SU-DHL-6 (cell line): ENCODE data around the gene SIX5.

Experiments used
- H2AFZ ChIP-seq: fragments of 200-600 bp; sonication (generic); 2 replicates; pipeline ENCODE4 v1.6.1; 2014; ENCODE audit warnings: low read depth, mild to moderate bottlenecking, moderate library complexity, mixed read lengths, antibody characterized with exemption, low read length; ENCODE audit not compliant: severe bottlenecking
- H3F3A ChIP-seq: fragments of 200-600 bp; shearing (Covaris generic); 2 replicates; pipeline ENCODE4 v1.6.0; 2016; ENCODE audit warnings: antibody characterized with exemption, mild to moderate bottlenecking; ENCODE audit not compliant: insufficient read depth
- H3K27ac ChIP-seq: fragments of 200-600 bp; sonication (generic); 2 replicates; pipeline ENCODE4 v1.5.1; 2016; ENCODE audit warnings: low read depth, mild to moderate bottlenecking, low read length, moderate library complexity, mixed read lengths
- H3K27me3 ChIP-seq: fragments of 200-600 bp; sonication (generic), shearing (Covaris generic); 2 replicates; pipeline ENCODE4 v1.6.0; 2014; ENCODE audit warnings: mild to moderate bottlenecking, low read length
- H3K36me3 ChIP-seq: fragments of 200-600 bp; sonication (generic); 2 replicates; pipeline ENCODE4 v1.6.1; 2014; ENCODE audit warnings: mild to moderate bottlenecking, low read length, mixed read lengths
- H3K4me2 ChIP-seq: fragments of 300-600, 200-600 bp; shearing (Covaris generic), sonication (generic); 2 replicates; pipeline ENCODE4 v1.6.0; 2014; ENCODE audit warnings: low read length, low read depth, mild to moderate bottlenecking; ENCODE audit not compliant: poor library complexity, severe bottlenecking
- H3K4me3 ChIP-seq: fragments of 200-600 bp; sonication (generic); 2 replicates; pipeline ENCODE4 v1.5.1; 2014; ENCODE audit warnings: antibody characterized with exemption, low read length, mild to moderate bottlenecking, mixed read lengths; ENCODE audit not compliant: insufficient read depth, poor library complexity, severe bottlenecking
- H3K79me2 ChIP-seq: fragments of 200-600 bp; sonication (generic); 2 replicates; pipeline ENCODE4 v1.6.1; 2014; ENCODE audit warnings: mild to moderate bottlenecking, low read length, moderate library complexity; ENCODE audit not compliant: insufficient read depth
- H3K9ac ChIP-seq: fragments of 200-600 bp; sonication (generic); 2 replicates; pipeline ENCODE4 v1.7.0; 2014; ENCODE audit warnings: mild to moderate bottlenecking, low read length
- H3K9me2 ChIP-seq: fragments of 200-600 bp; sonication (generic); replicated peaks from 2 replicates; pipeline ENCODE4 v1.6.1; 2014; ENCODE audit warnings: low read length; ENCODE audit not compliant: insufficient read depth
- H3K9me3 ChIP-seq: fragments of 200-600 bp; sonication (generic); 2 replicates; pipeline ENCODE4 v1.6.1; 2014; ENCODE audit warnings: low read length, mixed read lengths; ENCODE audit not compliant: insufficient read depth
- H4K20me1 ChIP-seq: fragments of 200-600 bp; sonication (generic); 2 replicates; pipeline ENCODE4 v1.6.1; 2014; ENCODE audit warnings: low read depth, mild to moderate bottlenecking, antibody characterized with exemption, low read length, moderate library complexity, mixed read lengths
- EZH2phosphoT487 ChIP-seq: fragments of 200-600 bp; sonication (generic), shearing (Covaris generic); conservative IDR thresholded peaks from 2 replicates; pipeline ENCODE4 v1.6.1; 2018; ENCODE audit warnings: mild to moderate bottlenecking, antibody characterized with exemption, low read length, moderate library complexity, mixed read lengths
- TF ChIP-seq, protein P1 (sequence below): fragments of 200-600 bp; sonication (generic); IDR thresholded peaks from one replicate; pipeline ENCODE4 v1.5.1; 2017; ENCODE audit warnings: antibody characterized with exemption, mild to moderate bottlenecking, low read length, moderate library complexity; ENCODE audit not compliant: insufficient read depth, poor library complexity, severe bottlenecking

SIX5 gene

DNA sequence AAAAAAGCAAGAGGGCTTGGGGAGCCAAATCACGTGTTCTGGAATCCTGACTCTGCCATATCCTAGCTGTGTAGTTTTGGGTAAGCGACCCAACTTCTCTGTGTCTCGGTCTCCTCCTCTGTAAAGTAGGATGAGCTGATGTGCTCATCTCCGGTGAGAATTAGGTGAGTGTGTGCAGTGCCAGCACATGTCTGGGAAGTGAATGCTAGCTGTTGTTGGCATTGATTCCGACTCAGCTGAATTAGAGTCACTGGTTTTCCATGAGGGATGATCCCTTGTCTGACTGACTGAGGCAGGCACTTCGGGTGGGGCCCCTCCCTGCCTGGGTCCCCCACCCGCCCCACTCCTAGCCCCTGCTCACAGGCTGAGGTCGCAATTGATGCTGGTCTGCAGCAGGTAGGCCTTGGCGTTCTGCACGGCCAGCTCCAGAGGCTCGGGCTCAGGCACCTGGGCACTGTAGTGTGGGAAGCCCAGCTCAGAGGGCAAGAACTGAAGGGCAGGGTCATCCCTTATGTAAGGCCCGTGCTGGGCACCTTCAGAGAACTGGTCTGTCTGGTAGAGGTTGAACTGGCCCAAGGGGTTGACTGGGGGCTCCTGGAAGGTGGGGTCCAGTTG is 45.2 kb upstream of the SIX5 start:
- H3K27ac ChIP-seq = no peak overlapping the region

DNA sequence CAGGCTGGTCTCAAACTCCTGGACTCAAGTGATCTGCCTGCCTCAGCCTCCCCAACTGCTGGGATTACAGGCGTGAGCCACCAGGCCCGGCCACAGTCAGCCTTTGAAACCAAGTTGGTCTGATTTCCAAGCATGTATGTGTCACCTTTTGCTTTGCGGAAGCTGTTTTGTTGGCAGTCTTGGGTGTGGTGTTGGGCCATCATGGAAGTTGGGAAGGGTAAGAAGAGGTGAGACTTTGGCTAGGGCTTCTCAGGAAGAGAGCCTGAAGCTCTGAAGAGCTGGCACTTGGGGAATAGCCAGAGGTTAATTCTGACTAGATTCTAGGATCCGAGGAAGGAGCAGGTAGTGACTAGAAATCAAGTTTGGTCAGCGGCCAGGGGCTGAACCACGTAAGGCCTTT is 43.2 kb upstream of the SIX5 start:
- no peak for TF ChIP-seq EZH2phosphoT487
- TF ChIP-seq, protein P1, sequence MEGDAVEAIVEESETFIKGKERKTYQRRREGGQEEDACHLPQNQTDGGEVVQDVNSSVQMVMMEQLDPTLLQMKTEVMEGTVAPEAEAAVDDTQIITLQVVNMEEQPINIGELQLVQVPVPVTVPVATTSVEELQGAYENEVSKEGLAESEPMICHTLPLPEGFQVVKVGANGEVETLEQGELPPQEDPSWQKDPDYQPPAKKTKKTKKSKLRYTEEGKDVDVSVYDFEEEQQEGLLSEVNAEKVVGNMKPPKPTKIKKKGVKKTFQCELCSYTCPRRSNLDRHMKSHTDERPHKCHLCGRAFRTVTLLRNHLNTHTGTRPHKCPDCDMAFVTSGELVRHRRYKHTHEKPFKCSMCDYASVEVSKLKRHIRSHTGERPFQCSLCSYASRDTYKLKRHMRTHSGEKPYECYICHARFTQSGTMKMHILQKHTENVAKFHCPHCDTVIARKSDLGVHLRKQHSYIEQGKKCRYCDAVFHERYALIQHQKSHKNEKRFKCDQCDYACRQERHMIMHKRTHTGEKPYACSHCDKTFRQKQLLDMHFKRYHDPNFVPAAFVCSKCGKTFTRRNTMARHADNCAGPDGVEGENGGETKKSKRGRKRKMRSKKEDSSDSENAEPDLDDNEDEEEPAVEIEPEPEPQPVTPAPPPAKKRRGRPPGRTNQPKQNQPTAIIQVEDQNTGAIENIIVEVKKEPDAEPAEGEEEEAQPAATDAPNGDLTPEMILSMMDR = no peak
- Histone ChIP-seq H4K20me1 (no peaks in the 10 kb centered on the region), H2AFZ (no peak overlapping the region), H3K9me2 (no peaks in the 10 kb centered on the region), H3K27me3 (no peaks in the 10 kb centered on the region), H3K9me3 (no peaks in the 10 kb centered on the region), H3K27ac (no peak overlapping the region), H3K4me2 (no peak overlapping the region), H3K9ac (no peak overlapping the region), H3K4me3 (no peak overlapping the region), H3K79me2 (no peaks in the 10 kb centered on the region), H3F3A (peaks cover under 1% of the 10 kb centered on the region; the same call in 1 of the 2 replicates), H3K36me3 (no peaks in the 10 kb centered on the region)

More for the DNA sequence above, 45.2 kb upstream of the SIX5 start:
- H3K36me3 ChIP-seq = no peaks in the 10 kb centered on the region
- no peak overlapping the region for H3K4me2 ChIP-seq
- H3K79me2 ChIP-seq = no peaks in the 10 kb centered on the region
- no peak overlapping the region for H2AFZ ChIP-seq
- no peak overlapping the region for H3K4me3 ChIP-seq
- no peaks in the 10 kb centered on the region for H3K9me2 ChIP-seq
- no peaks in the 10 kb centered on the region for H3K9me3 ChIP-seq
- no peaks in the 10 kb centered on the region for H3K27me3 ChIP-seq
- peaks cover 3% of the 10 kb centered on the region; the same call in 1 of the 2 replicates for H3F3A ChIP-seq
- no peak overlapping the region for H3K9ac ChIP-seq
- TF ChIP-seq EZH2phosphoT487 = no peak
- TF ChIP-seq, protein P1 = no peak
- no peaks in the 10 kb centered on the region for H4K20me1 ChIP-seq

DNA sequence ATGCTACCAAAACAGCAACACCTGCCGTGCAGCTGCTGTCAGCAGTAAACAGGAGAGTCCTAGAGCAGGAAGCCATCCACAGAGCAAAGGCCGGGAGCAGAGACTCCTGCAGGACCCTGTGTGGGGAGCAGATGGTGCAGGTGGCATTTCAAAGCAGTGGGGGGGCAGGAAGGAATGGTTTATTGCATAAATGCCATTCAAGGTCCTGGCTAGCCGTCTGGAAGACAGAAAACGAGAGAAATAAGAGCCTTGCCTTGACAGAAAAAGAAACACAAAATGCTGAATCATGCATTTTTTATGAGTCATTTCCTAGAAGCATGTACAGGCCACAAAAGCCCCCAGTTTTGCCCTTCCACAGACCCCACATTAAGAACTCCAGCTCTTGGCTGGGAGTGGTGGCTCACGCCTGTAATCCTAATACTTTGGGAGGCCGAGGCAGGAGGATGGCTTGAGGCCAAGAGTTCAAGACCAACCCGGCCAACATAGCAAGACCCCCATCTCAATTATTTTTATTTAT is 40.6 kb upstream of the SIX5 start:
- H3K36me3 ChIP-seq = no peaks in the 10 kb centered on the region
- no peaks in the 10 kb centered on the region for H3K9me2 ChIP-seq
- H3K27me3 ChIP-seq = no peaks in the 10 kb centered on the region
- H3K79me2 ChIP-seq = no peaks in the 10 kb centered on the region
- TF ChIP-seq, protein P1 = no peak
- TF ChIP-seq EZH2phosphoT487 = no peak
- H4K20me1 ChIP-seq = no peaks in the 10 kb centered on the region
- H2AFZ ChIP-seq = no peak overlapping the region
- H3K9ac ChIP-seq = no peak overlapping the region
- no peak overlapping the region for H3K4me2 ChIP-seq
- H3K27ac ChIP-seq = no peak overlapping the region
- no peak overlapping the region for H3K4me3 ChIP-seq
- no peaks in the 10 kb centered on the region for H3K9me3 ChIP-seq
- H3F3A ChIP-seq = no peaks in the 10 kb centered on the region
